ENCODE data around the gene PHF13. TPM values are rescaled to one million over a fixed set of nuclear protein-coding genes. Genes with fewer than 3 reads are reported as not detected.

PHF13 gene
- total and polyA plus RNA-seq, 9 of the 15 experiments (the other 6 are each of a cell fraction or from before 2014, with no cell fraction given), result 1.8 to 36.1 (median 11.7) TPM

- TF ChIP-seq ZNF407 (IDR thresholded peaks at IDR 0.05; ENCODE audit: low read depth) (no peak), DEAF1 (CRISPR knock-in tag; IDR thresholded peaks at IDR 0.05) (no peak), CBFA2T2 (conservative IDR thresholded peaks at IDR 0.05) (peak; percentile 60), MAX (CRISPR knock-in tag; IDR thresholded peaks at IDR 0.05) (peak; percentile 88; the same call in 1 of the 2 replicates), FOXK2 (conservative IDR thresholded peaks at IDR 0.05 in 1 of 2, IDR thresholded peaks at IDR 0.05 in 1 of 2; ENCODE audit: low read depth in 2 of 2) (peak; percentile 99 to 100), NBN (IDR thresholded peaks at IDR 0.05; ENCODE audit: low read depth) (peak; percentile 66; the same call in 1 of the 2 replicates), CREB1 (IDR thresholded peaks at IDR 0.05) (peak; percentile 82), CREB1 (CRISPR knock-in tag; IDR thresholded peaks at IDR 0.05) (peak; percentile 77), MCM3 (IDR thresholded peaks at IDR 0.05) (no peak), ZNF311 (CRISPR knock-in tag; IDR thresholded peaks at IDR 0.05) (no peak), FOXP1 (CRISPR knock-in tag; IDR thresholded peaks at IDR 0.05) (peak; percentile 89; the same call in 1 of the 2 replicates), CREBBP (IDR thresholded peaks at IDR 0.05; ENCODE audit: low read depth, low read length) (no peak), BMI1 (IDR thresholded peaks at IDR 0.05; ENCODE audit: low read length) (no peak), TAF1 (IDR thresholded peaks at IDR 0.05; ENCODE audit: control insufficient read depth, extremely low read depth, insufficient read depth, low read length, severe bottlenecking) (peak; percentile 7), SMAD3 (CRISPR knock-in tag; conservative IDR thresholded peaks at IDR 0.05) (no peak)
- TF ChIP-seq, protein P1, sequence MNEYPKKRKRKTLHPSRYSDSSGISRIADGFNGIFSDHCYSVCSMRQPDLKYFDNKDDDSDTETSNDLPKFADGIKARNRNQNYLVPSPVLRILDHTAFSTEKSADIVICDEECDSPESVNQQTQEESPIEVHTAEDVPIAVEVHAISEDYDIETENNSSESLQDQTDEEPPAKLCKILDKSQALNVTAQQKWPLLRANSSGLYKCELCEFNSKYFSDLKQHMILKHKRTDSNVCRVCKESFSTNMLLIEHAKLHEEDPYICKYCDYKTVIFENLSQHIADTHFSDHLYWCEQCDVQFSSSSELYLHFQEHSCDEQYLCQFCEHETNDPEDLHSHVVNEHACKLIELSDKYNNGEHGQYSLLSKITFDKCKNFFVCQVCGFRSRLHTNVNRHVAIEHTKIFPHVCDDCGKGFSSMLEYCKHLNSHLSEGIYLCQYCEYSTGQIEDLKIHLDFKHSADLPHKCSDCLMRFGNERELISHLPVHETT (CRISPR knock-in tag; conservative IDR thresholded peaks at IDR 0.05 in 1 of 2, IDR thresholded peaks at IDR 0.05 in 1 of 2), result 0 out of 4 replicates have a peak, but pooled peaks of 1 of the 2 experiments have one; percentile 28
These were observed 12.2 kb upstream of the PHF13 start (continued) for GRCh38 chr1:6601049-6601922.

Measured in K562 (cell line).